NCI-H524 treated with DMSO at 0.1 percent for 48 hours (cell line): ENCODE measurements around the gene LPIN2.

Experiments
- DNase-seq: peaks from one replicate; lab custom pipeline; 2025; lab: John Stamatoyannopoulos, UW

The LPIN2 gene

DNA sequence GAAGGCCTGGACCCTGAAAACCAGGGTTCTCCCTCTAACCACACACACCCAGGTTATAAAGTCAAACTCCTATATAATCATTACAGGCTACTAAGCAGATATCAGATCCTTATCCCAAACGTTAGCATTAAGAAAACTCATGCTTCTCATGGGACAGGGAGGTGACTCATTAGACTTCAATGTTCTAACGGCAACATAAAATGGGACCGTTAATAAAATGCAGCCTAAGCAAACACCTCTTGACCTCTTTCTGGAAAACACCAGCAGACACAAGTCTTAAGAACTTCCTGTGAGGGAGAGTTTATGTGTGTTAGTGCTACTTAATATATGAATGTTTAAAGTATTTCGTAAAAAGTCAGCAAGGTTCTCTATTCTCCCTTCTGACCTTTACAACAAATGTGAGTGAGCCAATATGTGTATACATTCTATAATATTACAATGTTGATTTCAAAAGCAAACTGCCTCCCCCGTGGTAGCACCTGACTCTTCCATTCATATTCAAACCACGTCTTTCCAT lies 31.7 kb downstream of the LPIN2 start:
- no peak for DNase-seq

DNA sequence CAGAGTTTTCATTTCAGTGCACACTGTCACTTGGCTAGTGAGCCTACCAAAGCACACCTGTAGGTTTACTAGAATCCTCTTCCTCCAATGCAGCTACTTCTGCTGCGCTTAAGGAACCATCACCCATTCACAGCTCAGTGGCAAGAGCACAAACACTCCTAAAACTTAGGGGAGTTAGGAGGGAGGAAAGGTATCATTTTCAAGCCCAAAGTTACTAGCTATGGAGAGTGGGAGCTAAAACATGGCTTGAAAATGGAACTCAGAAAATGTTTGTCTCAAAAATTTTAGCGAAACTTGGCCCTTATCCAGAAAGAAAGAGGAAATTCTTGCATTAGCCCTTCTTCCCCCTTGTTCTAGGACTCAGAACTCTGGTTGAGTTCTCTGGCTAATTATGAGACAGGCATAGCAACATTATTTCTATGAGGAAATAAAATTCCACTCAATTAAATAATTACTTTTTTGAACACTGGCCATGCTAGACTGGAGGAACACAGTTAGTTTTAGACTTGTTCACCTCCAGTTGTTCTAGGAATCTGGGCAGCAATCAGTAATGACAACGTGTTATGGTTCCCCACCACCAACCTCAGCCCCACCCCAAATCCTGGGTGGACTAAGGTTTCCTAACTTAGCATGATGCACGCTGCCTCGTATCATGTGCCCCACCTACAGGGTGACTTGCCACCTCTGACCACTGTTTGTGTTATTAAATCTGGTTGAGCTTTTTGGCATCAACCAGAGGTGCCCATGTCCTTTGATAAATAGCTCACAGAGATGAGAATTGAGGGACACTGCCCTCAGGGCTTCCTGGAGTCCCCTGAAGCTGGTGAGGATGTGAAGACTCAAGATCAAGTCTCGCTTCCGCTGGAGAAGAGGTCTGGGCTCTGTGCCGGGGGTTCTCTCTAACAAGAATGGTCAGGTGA lies 32.8 kb downstream of the LPIN2 start:
- DNase-seq = no peak

DNA sequence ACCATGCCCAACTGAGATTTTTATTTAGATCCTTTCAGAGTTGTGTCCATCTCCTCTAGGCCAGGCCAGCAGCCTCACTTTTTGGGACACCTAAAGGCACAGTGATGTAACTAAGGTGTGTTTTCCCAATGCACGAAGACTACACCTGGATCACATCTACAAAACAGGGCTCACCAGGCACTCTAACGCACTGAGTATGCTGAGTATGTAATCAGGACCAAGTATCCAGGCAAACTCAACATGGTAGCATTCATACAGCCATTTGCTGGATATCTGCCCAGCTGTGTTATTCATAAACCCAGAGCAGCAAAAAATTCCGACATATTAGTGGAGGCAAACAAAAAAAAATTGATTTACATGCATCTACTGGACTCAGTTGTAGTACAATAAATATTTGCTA lies 33.8 kb downstream of the LPIN2 start:
- no peak for DNase-seq

DNA sequence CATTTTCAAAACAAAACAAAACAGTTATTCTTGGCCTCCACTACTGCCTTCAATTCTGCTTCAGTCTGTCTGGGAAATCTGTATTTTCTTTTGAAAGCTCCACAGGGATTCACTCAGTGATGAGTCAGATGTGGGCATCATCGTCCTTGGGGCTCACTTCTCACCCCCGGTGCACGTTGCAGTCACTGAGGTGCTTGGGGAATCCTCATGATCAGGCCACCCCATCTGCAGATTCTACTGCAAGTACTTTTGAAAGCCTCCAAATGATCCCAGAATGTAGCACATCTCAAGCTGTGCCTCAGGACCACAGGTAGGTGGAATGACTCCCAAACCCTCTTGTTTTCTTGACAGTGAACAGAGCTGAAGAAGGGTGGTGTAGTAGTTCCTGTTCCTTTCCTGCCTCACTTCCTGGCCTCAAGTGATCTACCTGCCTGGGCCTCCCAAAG lies 34.3 kb downstream of the LPIN2 start:
- DNase-seq = no peak

DNA sequence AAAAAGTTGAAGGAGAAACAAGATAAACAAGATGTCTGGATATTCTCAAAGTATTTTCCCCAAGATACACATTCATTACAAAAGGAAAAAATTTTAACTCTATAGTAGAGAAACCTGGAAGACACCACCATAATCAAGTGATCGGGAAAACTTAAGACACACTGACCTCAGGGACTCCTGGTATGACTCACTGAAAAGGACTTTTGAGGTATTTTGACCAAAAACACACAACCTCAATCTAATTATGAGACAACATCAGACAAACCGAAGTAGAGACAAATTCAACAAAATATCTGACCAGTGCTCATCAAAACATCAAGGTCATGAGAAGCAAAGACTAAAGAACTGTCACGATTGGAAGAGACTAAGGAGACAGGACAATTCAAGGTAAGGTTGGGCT lies 34.7 kb downstream of the LPIN2 start:
- no peak for DNase-seq

DNA sequence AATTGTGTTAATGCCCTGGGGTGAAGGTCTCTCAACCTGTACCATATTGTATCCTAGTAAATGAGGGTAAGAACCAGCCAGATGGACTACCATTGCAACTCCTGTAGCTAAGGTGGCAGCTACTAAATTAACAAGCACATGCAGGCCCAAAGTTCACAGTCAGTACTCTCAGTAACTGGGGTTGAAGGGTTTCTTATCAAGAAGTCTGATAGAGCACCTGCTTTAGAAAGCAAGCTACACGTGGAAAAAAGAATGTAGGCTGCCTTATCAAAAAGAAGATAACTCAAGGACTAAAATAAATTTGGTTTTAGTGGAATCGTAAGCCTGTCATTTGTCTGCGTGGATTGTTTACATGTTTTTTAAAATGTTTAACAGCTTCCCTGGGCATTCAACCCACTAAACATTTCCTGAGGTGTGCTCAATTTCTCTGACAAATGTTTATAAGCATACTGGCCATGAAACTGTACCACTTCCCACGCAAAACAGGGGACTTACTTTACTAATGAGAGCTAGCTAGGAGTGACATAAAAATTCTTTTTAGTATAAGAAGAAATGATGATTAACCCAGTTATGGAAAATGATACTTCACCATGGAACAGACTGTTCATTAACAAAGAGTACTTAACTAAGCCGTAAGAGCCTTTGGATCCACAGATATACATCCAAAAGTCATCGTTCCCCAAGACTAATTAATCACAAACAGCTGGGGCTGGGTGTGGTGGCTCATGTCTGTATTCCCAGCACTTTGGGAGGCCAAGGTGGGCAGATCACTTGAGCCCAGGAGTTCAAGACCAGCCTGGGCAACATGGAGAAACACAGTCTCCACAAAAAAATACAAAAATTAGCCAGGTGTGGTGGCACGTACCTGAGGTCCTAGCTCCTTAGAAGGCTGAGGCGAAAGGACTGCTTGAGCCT lies 36.5 kb downstream of the LPIN2 start:
- DNase-seq = peak; percentile 41

DNA sequence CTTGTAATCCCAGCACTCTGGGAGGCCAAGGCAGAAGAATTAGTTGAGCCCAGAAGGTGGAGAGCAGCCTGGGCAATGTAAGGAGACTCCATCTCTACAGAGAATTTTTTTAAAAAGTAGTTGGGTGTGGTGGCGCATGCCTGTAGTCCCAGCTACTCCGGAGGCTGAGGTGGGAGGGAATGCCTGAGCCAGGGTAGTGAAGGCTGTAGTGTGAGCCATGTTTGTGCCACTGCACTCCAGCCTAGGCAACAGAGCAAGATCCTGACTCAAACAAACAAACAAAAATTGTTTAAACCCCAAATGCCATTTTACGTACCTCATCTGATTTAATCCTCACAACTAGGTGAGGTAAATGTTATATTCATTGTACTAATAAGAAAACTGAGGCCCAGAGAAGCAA lies 38.2 kb downstream of the LPIN2 start:
- DNase-seq = no peak

DNA sequence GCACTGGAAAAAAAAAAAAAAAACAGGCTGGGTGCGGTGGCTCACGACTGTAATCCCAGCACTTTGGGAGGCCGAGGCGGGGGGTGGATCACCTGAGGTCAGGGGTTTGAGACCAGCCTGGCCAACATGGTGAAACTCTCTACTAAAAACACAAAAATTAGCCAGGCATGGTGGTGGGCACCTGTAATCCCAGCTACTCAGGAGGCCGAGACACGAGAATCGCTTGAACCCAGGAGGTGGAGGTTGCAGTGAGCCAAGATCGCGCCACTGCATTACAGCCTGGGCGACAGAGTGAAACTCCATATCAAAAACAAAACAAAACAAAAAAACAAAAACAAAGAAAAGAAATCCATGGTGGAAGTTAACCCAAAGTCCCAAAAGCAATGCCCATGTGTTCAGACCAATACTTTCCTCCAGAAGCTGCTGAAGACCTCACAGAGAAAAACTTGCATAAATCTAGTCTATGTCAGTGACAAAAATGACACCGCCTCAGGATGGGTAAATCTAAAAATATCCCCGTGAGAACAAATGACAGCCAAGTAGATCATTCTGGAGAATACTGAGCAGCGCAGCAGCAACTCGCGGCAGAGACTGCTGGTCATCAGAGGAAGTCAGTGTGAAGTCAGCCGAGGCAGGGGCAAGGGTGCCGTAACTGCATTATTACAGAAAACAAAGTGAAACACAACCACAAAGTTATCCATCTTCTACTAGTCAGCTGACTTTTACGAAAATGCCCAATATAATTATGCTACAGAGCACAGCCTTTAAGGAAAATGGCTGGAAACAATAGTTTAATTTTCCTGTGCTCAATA lies 41.0 kb downstream of the LPIN2 start:
- DNase-seq = no peak

DNA sequence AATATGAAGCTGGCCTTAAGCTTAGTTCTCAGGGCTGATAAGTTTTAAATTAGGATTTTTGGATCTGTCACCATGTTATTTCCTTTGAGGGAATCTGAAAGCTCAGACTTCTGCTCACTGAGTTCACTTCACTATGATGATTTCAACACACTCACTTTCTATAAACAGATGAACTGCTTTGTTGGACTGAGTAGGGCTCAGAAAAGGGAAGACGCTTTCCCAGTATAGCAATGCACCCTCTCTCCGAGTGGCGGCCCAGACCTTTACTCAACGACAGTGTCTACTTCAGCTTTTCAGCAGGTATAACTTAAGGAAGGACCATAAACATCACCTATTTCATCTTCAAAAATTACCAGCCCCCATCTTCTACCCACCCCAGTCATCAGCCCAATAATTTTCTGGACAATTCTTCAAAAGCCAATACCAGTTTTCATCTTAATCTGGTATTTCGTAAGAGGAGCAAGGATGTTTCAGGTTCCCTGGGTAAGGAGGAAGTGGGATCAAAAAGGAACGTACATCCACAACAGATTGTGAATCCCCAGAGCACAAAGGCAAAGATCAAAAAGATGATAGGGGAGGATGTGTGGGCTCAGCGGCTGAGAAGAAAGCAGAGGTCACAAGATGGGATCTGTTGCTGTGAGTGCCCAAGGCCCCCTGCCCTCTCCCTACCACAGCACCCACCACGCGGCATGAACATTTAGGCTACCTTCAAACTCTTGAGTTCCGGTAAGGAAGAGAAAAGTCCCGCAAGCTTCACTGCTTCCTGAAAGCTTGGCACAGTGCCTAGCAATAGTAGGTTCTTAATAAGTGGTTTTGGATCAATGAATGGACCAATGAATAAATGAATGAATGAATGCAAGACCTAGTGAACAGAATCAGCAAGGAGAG lies 41.9 kb downstream of the LPIN2 start:
- no peak for DNase-seq

DNA sequence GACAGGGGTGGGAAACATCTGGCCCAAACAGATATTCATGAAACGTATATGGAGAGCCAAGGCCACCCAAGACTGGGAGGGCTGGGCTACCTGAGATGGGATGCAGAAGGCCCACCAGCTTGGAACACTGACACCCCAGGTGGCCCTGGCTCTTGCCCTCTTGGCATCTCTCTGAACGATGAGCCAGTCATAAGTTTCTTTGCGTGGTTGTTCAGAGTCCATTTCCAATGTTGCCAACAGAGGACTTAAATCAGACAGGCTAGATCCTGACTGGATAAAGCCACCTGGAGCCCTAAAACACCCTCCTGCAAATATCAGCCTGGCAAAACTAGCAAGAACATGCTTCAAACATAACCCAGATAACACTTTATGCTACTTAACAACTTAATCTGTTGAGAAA lies 42.6 kb downstream of the LPIN2 start:
- no peak for DNase-seq

DNA sequence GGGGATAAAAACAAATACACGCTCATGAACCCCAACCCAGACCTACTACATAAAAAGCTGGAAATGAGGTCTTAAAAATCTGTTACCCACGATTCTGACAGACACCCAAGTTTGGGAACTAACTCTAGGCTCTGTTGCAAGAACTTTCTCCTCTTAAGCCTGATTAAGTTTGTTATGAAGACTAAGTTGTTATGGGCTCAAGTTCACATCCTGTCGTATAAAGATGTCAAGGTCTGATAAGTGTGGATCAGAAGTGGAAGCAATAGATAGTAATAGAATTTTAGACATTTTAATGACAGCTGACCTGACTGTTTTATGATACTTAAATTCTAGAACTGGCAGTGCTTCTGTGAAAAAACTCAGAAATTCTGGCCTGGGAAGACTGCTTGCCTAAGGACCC lies 43.2 kb downstream of the LPIN2 start:
- DNase-seq = no peak

DNA sequence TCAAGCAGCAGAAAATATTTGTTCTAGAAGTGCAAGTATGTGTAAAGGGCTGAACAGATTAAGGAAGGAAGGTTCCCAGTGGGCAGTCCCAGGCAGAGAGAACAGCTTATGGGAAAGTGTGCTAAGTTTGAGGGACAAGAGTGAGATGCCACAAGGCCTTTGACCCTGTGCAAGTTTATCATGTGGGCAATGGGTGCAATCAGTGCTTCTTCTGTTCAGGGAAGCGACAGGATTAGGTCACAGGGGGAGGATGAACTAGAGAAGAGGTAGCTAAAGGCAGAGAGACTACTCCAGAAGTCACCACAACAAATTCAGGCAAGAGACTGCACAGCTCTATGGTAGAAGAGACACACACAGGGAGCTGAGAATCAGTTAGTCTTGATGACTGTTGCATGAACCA lies 44.3 kb downstream of the LPIN2 start:
- DNase-seq = no peak

DNA sequence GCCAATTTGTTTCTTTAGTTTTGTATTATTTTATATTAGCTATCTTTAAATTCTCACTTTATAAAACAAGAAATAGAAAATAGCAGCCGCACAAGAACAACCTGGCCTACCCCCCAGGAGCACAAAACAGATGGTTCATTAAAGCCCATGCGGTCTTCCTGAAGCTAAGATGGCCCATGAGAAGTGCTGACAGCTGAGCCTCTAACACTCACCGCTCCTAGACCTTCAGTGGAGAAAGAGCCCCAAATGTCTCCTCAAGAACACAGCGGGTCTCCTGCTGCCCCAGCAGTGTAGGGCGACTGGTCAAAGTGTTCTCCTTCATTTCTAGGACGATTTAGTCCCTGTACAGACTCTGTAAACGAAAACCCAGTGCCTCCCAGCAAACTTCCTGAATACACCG lies 45.1 kb downstream of the LPIN2 start:
- DNase-seq = peak; percentile 47

DNA sequence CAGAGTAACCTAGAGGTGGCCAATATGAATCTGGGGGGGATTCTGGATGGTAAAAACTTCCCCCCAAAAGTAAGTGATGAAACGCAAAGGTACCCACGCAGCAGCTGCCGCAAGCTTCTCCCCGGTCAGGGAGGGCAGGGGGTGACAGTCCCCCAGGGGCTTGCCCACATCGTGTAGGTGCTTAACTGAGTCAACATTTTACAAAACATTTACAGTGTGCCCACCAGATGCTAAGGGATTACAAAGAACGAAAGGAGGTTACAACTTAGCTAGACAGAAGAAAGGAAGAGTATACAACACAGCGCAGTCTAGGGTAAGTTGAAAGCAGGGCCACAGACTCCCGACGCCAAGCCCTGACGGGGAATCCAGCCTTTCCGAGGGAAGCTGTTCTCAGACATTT lies 45.6 kb downstream of the LPIN2 start:
- DNase-seq = no peak

DNA sequence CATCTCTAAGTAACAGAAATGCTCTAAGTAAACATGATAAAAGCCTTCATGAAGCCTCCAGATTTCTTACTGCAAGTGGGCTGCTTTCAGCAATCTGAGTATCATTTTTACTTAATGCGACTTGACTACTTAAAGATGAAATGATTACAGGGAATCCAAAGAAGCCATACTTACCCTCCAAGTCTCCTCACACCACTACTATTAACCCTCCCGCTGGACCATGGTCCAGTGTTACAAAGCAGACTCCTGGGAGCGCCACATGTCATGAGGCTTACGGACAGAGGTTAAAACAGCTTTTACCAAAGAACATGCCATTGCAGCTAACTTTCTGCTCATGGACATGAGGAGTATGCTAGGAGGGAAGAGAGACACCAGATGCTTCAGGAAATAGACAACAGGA lies 46.4 kb downstream of the LPIN2 start:
- peak; percentile 10 for DNase-seq

DNA sequence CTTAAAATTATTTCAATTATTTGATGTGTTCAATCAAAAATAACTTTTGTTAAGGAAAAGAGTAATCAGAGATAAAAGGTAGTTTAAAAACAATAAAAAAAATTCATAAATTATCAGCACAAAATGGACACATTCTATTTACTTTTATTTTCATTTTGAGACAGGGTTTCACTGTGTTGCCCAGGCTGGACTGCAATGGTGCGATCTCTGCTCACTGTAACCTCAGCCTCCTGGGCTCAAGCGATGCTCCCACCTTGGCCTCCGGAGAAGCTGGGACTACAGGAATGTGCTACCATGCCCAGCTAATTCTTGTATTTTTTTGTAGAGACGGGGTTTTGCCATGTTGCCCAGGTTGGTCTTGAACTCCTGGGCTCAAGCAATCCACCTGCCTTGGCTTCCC lies 47.1 kb downstream of the LPIN2 start:
- no peak for DNase-seq

DNA sequence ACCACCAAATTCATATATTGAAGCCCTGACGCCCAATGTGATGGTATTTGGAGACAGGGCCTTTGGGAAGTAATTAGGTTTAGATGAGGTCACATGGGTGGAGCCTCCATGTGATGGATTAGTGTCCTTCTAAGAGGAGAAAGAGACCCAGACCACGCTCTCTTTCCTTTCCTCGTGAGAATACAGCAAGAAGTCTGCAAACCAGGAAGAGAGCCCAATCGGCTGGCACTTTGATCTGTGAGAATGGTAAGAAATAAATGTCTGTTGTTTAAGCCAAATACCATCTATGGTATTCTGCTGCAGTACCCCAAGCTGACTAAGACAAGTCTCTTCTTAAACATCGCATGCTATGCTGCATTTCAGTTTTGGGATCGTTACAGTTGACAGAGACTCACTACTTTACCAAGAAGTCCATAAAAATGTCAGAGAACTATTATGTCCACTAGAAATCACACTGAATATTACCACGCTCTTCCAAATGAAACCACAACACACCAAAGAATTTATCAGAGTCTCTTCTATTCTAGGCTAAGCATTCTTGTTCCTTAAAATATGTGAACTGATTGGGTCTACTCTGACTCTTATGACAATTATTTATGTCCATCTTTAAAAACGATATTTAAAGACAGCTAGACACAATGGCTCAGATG lies 48.5 kb downstream of the LPIN2 start:
- no peak for DNase-seq
